CD4-positive, alpha-beta T cell treated with Interleukin-2 at 100 ng/mL for 4 hours (primary cell): ENCODE measurements around the gene KLC4.
"Not testable (repeated sequence)": the region's sequence is repeated elsewhere in the genome, so short reads cannot be mapped to it uniquely, and the experiment has no call there.

ENCODE experiments used
- DNase-seq: peaks from one replicate; pipeline ENCODE4 v3.0.0-alpha.2; 2020; ENCODE audit warnings: low spot score

KLC4 gene

DNA sequence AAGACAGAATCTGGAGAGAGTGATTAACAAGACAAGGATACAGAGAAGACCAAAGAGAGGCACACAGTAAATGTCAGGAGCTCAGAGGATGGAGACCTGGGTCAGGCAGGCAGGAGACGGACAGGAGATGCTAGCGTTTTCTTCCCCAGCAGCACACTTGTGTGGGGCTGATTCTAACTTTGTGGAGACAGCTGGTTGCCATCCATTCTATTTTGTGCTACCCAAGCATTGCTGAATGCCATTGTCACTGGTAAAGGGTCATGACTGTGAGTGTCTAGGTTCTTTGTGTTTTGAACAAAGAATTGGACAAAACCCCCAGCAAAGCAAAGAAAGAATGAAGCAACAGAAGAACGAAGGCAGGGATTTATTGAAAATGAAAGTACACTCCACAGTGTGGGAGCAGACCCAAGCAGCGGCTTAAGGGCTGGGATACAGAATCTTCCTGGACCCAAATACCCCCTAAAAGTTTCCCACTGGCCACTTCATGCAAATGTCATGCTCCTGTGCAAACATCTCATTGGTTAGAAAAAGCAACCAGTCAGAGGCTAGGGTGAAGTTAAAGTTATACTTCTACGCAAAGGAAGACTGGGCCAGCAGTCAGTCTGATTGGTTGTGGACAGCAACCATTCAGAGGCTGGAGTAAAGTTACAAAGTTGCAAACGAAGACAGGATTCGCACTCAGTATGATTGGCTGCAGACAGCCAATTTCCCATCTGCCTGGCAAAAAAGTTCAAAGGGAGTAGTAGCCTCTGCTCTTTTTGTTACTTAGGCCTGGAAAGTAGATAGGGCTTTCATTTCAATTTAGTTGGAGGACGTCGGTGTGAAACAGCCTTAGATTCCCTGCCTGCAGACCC, 34.2 kb downstream of the KLC4 start:
- no peak for DNase-seq

GRCh38 chr6:43095939-43096338, 36.5 kb downstream of the KLC4 start:
- no peak for DNase-seq

DNA sequence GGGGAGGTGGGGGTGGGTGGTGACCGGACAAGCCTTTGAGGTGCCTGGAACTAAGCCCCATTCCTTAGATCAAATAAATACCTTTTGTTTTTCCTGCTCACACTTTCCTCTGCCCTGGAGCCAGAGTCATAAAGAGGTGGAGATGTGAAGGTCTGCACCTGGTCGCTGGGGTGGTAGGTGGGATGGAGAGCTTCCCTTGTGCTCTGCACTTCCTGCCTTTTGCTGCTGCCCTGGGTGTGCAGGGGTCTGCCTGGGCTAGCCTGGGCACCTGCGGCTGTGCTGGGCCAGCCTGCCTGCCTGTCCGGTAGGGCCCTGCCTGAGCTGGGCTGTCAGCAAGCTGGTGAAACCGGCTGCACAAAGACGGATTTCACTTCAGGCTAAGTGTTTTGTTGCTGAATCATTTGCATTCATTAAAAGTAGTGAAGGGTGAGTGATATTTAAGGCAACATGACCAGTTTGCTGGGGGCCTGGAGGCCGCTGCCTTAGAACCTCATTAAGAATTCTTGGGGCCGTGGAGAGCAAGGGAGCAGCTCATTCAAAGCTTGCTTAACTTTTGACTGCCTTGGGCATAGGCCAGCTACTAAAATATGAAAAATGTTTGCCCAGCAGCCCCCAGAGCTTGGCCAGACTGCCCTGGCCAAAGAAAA, 37.1 kb downstream of the KLC4 start:
- DNase-seq: no peak

GRCh38 chr6:43097098-43097489, 37.7 kb downstream of the KLC4 start:
- no peak for DNase-seq

GRCh38 chr6:43097502-43097901, 38.1 kb downstream of the KLC4 start:
- no peak for DNase-seq

- DNase-seq: no peak
These were observed 42.1 kb downstream of the KLC4 start for GRCh38 chr6:43101497-43101896.

GRCh38 chr6:43103253-43103876, 43.9 kb downstream of the KLC4 start:
- no peak for DNase-seq

- no peak for DNase-seq
These were observed 46.2 kb downstream of the KLC4 start for GRCh38 chr6:43105538-43106222.

DNA sequence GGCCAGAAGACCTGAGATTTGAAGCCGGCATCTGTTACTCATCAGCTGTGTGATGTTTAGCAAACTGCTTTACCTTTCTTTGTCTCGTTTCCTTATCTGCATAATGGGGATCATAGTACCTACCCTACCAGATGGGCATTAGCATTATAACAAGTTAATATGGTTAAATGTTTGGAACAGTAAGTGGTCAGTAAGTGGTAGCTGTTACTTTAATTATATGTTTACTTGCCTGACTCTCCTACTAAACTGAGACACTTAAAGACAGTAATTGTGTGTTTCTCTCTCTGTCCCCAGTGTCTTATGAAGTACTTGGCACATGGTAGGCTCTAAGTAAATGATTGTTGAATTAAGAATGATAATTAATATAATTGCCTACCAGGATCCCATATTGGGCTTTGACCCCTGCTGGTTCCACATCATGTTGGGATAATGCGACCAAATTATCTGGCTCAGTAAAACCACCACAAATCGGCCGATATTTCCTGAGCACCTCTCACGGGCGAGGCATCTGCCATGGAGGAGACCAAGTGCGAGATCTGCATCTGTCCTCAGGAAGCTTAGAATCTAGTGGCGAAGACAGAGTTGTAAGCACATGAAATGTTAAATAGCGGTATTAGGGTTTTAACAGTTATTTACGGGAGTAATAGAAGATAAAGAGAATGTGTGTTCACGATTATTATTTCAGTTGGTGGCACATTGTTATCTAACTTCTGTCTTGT, 48.1 kb downstream of the KLC4 start:
- no peak for DNase-seq

- no peak for DNase-seq
These were observed 54.2 kb downstream of the KLC4 start for GRCh38 chr6:43113431-43114260.

DNA sequence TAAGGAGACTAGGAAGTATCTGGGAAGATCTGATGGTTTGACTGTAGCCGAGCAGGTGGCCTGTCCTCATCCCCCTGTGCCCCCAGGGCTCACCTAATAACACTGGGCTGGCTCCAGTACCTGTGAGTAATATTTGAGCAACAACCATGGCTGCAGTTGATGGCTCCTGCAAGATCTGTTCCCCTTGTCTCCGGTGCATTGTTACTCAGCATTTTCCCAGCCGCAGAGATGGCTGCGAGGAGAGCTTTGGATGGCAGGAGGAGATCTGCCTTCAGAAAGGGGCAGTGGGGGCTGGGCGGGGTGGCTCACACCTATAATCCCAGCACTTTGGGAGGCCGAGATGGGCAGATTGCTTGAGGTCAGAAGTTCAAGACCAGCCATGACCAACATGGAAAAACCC, 55.9 kb downstream of the KLC4 start:
- no peak for DNase-seq

- DNase-seq: not testable (repeated sequence)
These were observed 58.0 kb downstream of the KLC4 start for GRCh38 chr6:43117466-43117865.

DNA sequence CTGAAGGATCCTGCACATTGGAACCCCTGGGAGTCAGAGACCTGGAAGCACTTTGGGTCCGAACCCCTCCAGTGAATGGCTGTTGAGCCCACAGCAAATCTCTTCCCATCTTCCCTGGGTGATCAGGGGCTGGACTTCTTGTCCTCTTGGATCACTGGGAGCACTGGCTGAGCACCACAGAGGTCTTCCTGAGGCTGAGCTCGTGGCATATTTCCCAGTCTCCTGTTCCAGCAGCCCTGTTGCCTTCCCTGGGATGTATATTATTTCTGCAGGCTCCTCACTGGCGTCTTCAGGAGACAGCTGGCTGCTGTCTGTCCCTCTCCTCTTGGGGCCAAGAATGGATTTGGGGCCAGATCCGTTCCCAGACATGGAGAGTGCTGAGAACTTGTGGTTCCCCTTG, 60.1 kb downstream of the KLC4 start:
- DNase-seq: no peak

- DNase-seq: no peak
These were observed 60.8 kb downstream of the KLC4 start for GRCh38 chr6:43120101-43120763.

- no peak for DNase-seq
These were observed 61.8 kb downstream of the KLC4 start for GRCh38 chr6:43120944-43121913.

GRCh38 chr6:43122146-43122545, 62.7 kb downstream of the KLC4 start:
- no peak for DNase-seq

DNA sequence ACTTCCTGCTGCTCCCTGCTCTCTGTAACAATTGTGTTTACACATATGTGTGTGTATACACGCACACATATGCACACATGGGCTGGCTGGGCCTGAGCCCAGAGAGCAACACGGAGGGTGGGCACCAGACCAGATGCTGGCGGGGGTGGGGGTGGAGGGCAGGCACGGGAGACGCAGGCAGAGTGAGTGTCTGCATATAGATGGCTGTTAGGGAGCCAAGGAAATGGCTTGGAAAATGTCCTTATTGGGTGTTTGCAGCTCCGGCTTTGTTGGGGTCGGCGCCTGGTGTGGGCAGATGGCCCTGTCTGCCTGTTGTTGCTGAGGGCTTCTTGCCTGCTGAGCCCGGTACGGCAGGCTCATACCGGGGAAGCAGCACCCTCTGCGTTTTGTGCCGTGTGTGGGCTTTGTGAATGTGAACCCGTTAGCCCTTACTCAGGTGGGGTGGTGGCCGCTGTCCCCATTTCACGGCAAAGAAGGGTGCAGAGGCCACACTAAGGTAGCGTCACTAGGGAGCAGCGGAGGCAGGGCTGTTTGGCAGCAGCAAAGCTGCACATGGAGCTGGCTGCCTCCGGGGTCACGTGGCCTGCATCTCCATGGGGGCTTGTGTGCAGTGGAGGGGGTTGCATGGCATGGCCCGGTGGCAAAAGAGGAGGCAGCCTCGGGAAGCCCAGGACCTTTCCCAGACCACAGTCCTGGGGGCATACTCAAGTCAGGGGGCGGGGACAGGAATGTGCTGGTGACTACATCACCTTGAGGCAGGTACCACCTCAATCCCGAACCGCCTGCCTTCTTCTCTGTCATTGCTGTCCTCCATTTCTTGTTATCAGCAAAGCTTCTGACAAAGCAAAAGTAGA, 64.3 kb downstream of the KLC4 start:
- no peak for DNase-seq

- no peak for DNase-seq
These were observed 65.0 kb downstream of the KLC4 start for GRCh38 chr6:43124481-43124880.
